Measurements from ENCODE around the gene ANK2.

- TF ChIP-seq TRAFD1 (CRISPR knock-in tag; IDR thresholded peaks at IDR 0.05; ENCODE audit: borderline replicate concordance) (no peak), USF2 (IDR thresholded peaks at IDR 0.05; ENCODE audit: low read depth, low read length) (no peak), USF2 (CRISPR knock-in tag; IDR thresholded peaks at IDR 0.05; ENCODE audit: borderline replicate concordance) (no peak), MTA1 (CRISPR knock-in tag; IDR thresholded peaks at IDR 0.05; ENCODE audit: borderline replicate concordance) (no peak), JUND (CRISPR knock-in tag; IDR thresholded peaks at IDR 0.05) (no peak), ZFYVE20 (CRISPR knock-in tag; IDR thresholded peaks at IDR 0.05; ENCODE audit: borderline replicate concordance, low read depth) (no peak), SRY (CRISPR knock-in tag; IDR thresholded peaks at IDR 0.05) (no peak), POLR2AphosphoS5 (IDR thresholded peaks at IDR 0.05; ENCODE audit: low read depth, low read length) (no peak), PRPF4 (IDR thresholded peaks at IDR 0.05; ENCODE audit: low read depth, low read length, poor library complexity, severe bottlenecking) (no peak), EP300 (IDR thresholded peaks at IDR 0.05; ENCODE audit: low read depth in 2 of 2, low read length in 2 of 2) (no peak), EP300 (CRISPR knock-in tag; IDR thresholded peaks at IDR 0.05; ENCODE audit: borderline replicate concordance) (no peak)
These were observed 10.2 kb downstream of the ANK2 start for GRCh38 chr4:113059449-113060182.
